ENCODE results near the gene OTUD4.
"Not testable (repeated sequence)": the region's sequence is repeated elsewhere in the genome, so short reads cannot be mapped to it uniquely, and the experiment has no call there.

Gene OTUD4, protein sequence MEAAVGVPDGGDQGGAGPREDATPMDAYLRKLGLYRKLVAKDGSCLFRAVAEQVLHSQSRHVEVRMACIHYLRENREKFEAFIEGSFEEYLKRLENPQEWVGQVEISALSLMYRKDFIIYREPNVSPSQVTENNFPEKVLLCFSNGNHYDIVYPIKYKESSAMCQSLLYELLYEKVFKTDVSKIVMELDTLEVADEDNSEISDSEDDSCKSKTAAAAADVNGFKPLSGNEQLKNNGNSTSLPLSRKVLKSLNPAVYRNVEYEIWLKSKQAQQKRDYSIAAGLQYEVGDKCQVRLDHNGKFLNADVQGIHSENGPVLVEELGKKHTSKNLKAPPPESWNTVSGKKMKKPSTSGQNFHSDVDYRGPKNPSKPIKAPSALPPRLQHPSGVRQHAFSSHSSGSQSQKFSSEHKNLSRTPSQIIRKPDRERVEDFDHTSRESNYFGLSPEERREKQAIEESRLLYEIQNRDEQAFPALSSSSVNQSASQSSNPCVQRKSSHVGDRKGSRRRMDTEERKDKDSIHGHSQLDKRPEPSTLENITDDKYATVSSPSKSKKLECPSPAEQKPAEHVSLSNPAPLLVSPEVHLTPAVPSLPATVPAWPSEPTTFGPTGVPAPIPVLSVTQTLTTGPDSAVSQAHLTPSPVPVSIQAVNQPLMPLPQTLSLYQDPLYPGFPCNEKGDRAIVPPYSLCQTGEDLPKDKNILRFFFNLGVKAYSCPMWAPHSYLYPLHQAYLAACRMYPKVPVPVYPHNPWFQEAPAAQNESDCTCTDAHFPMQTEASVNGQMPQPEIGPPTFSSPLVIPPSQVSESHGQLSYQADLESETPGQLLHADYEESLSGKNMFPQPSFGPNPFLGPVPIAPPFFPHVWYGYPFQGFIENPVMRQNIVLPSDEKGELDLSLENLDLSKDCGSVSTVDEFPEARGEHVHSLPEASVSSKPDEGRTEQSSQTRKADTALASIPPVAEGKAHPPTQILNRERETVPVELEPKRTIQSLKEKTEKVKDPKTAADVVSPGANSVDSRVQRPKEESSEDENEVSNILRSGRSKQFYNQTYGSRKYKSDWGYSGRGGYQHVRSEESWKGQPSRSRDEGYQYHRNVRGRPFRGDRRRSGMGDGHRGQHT

DNA sequence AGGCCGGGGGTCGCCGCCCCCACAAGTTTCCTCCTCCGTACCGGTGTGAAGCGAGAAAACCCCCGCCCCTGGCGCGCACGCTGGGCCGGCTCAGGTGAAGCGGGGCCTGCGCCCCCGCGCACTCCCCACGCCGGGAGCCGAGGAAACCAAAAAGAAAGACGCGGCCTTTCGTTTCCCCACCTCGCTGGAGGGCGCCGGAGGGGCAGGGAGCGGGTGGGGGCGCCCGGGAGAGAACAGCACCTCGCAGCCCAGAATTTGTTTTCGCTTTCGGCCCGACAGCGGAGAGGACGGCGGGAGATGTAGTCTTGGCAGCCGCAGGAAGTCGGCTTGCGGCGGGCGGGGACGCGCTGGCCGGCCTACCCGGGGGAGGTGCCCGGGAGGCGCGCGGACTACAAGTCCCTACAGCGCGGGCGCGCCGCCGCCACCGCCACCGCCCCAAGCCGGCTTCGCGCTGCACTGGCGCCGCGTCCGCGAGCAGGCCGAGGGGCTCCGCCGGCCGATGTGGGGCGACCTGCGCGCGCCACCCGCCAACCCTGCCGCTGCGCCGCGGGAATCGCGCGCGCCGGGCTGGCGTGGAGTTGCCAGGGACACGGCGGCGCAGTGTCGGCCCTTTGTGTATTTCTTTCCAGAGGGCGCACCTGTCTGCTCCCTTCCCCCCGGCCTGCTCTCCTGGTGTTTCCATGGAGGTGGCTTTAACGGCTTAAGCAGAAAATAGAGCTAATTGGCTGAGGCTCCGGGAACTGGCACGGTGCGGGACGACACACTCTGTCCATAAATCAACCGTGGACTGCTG, at the start of gene OTUD4:
OTUD4 (minus strand) TSS at position 292 of the 793 bp plus-strand sequence. CDS start 616 bp downstream, outside the sequence.
- in situ Hi-C loops (cut with MboI; ENCODE audit: low pct_unique_long_range_greater_than_20kb, low sequenced_read_pairs, unreplicated experiment) = no loop called here
- DNase-seq (ENCODE audit: low spot score) = peak; percentile 95
- TF ChIP-seq, protein P1, sequence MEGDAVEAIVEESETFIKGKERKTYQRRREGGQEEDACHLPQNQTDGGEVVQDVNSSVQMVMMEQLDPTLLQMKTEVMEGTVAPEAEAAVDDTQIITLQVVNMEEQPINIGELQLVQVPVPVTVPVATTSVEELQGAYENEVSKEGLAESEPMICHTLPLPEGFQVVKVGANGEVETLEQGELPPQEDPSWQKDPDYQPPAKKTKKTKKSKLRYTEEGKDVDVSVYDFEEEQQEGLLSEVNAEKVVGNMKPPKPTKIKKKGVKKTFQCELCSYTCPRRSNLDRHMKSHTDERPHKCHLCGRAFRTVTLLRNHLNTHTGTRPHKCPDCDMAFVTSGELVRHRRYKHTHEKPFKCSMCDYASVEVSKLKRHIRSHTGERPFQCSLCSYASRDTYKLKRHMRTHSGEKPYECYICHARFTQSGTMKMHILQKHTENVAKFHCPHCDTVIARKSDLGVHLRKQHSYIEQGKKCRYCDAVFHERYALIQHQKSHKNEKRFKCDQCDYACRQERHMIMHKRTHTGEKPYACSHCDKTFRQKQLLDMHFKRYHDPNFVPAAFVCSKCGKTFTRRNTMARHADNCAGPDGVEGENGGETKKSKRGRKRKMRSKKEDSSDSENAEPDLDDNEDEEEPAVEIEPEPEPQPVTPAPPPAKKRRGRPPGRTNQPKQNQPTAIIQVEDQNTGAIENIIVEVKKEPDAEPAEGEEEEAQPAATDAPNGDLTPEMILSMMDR (IDR thresholded peaks at IDR 0.05; ENCODE audit: extremely low read depth, insufficient read depth, missing control alignments) = peak; percentile 49

DNA sequence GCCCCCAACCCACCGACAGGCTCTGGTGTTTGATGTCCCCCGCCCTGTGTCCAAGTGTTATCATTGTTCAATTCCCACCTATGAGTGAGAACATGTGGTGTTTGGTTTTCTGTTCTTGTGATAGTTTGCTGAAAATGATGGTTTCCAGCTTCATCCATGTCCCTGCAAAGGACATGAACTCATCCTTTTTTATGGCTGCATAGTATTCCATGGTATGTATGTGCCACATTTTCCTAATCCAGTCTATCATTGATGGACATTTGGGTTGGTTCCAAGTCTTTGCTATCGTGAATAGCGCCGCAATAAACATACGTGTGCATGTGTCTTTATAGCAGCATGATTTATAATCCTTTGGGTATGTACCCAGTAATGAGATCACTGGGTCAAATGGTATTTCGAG, 42.8 kb upstream of the OTUD4 start:
- not testable (repeated sequence) for DNase-seq (ENCODE audit: low spot score)
- in situ Hi-C loops (cut with MboI; ENCODE audit: low pct_unique_long_range_greater_than_20kb, low sequenced_read_pairs, unreplicated experiment) = loop anchor here (25.0 kb wide), 1 partner anchor 389 kb away; the partner anchor contains the start of gene MMAA

DNA sequence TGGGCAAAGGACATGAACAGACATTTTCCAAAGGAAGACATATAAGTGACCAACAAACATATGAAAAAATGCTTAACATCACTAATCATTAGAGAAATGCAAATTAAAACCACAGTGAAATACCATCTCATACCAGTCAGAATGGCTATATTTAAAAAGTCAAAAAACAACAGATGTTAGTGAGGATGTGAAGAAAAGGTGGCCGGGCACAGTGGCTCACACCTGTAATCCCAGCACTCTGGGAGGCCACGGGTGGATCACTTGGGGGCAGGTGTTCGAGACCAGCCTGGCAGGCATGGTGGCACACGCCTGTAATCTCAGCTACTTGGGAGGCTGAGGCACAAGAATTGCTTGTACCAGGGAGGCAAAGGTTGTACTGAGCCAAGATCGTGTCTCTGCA, 41.1 kb upstream of the OTUD4 start:
- not testable (repeated sequence) for DNase-seq (ENCODE audit: low spot score)
- in situ Hi-C loops (cut with MboI; ENCODE audit: low pct_unique_long_range_greater_than_20kb, low sequenced_read_pairs, unreplicated experiment) = loop anchor here (25.0 kb wide), 1 partner anchor 391 kb away; the partner anchor contains the start of gene MMAA

DNA sequence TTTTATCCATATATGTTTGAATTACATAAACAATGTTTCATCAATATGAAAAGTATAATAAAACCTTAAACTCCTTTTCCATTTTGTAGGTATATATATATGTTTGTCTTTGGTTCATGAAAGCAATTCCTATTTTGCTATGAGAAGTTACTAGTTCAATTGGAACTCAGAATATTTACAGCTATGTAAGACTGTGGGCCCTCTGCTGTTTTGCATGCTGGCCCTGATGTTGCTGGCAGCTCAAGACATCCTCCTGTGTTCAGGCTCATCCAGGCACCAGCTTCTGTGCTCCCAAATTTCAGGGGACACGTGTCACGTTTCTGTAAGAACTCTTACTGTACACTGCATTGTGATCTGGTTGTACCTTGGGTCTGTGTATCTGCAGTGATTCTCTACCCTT, 38.7 kb upstream of the OTUD4 start:
- no peak for DNase-seq (ENCODE audit: low spot score)
- in situ Hi-C loops (cut with MboI; ENCODE audit: low pct_unique_long_range_greater_than_20kb, low sequenced_read_pairs, unreplicated experiment) = loop anchor here (25.0 kb wide), 1 partner anchor 393 kb away; the partner anchor contains the start of gene MMAA
- TF ChIP-seq, protein P1 (IDR thresholded peaks at IDR 0.05; ENCODE audit: extremely low read depth, insufficient read depth, missing control alignments) = no peak

DNA sequence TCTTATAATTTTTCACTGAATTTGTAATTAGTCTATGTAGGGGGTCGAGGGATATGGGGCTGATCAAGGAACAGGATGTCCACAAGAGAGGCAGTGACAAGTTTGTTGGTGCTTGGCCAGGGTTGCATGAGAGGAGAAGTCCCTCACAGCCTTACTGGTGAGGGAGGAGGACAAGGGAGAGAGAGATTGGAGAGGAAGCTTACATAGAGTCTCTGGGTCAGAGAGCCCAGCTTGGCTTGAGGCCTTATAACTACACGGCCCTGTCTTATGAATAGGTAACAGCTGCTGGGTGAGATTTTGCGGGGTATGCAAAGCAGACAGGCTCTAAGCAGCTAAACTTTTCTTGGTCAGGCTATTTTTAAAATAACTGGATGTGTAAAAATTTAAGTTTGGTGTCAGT, 37.9 kb upstream of the OTUD4 start:
- TF ChIP-seq, protein P1 (IDR thresholded peaks at IDR 0.05; ENCODE audit: extremely low read depth, insufficient read depth, missing control alignments) = no peak
- in situ Hi-C loops (cut with MboI; ENCODE audit: low pct_unique_long_range_greater_than_20kb, low sequenced_read_pairs, unreplicated experiment) = loop anchor here (25.0 kb wide), 1 partner anchor 394 kb away; the partner anchor contains the start of gene MMAA
- DNase-seq (ENCODE audit: low spot score) = peak; percentile 23

DNA sequence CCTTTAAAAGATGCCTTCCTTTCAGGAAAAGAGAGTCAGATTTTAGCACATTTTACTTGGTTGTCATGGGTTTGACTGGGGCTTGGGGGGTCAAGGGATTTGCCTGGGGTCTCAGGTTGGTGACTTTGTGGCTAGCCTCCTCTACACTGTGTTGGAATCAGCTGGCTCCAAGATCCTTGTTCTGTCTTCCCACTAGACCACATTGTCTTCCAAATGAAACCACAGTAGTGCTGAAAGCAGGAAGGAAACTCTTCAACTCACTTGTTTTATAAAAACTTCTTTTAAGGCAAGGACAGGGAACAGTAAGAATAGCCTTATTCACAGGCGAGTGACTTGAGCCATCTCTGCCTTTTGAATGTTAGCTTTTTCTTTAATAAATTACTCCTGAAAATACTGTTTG, 37.0 kb upstream of the OTUD4 start:
- TF ChIP-seq, protein P1 (IDR thresholded peaks at IDR 0.05; ENCODE audit: extremely low read depth, insufficient read depth, missing control alignments) = no peak
- in situ Hi-C loops (cut with MboI; ENCODE audit: low pct_unique_long_range_greater_than_20kb, low sequenced_read_pairs, unreplicated experiment) = loop anchor here (25.0 kb wide), 1 partner anchor 395 kb away; the partner anchor contains the start of gene MMAA
- DNase-seq (ENCODE audit: low spot score) = no peak
